ENCODE data around the gene GBX1.

Gene GBX1

DNA sequence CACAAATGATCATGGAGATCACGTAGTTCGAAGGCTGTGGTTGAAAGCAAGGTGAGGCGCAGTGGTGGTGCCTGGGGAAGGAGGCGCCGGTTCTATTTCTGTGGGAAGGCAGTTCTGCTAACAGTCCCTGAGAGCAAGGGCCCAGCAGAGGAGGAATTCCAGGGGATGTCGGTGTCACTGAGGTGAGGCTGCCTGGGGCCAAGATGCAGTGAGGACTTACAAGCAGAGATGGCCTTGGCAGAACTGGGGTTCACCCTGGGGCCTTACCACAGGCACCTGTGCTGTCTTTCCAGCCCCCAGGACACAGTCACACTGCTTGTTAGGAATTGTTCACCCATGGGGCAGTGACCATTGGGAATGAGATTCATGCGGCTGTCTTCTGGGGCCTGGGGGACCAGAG lies 26.7 kb downstream of the GBX1 start:
- no peak overlapping the region for H3K9ac ChIP-seq (ENCODE audit: low read depth, low read length, poor library complexity, severe bottlenecking)
- no peak for TF ChIP-seq CTCF (conservative IDR thresholded peaks at IDR 0.05; ENCODE audit: low read length)
- no peak for TF ChIP-seq EZH2phosphoT487 (IDR thresholded peaks at IDR 0.05; ENCODE audit: borderline replicate concordance)
- no peak overlapping the region for H3K4me2 ChIP-seq (ENCODE audit: low read depth, low read length, poor library complexity, severe bottlenecking)
- H3K36me3 ChIP-seq (ENCODE audit: insufficient read depth, low read length): peaks cover 19% of the 10 kb centered on the region; the same call in 1 of the 2 replicates
- H3K4me1 ChIP-seq (ENCODE audit: insufficient read depth, low read length, poor library complexity, severe bottlenecking): no peaks in the 10 kb centered on the region
- H3K4me3 ChIP-seq (ENCODE audit: low read length, poor library complexity, severe bottlenecking): no peak overlapping the region
- no peaks in the 10 kb centered on the region for H3F3A ChIP-seq (ENCODE audit: low read depth)
- no peaks in the 10 kb centered on the region for H3K9me2 ChIP-seq (replicated peaks; ENCODE audit: low read depth, low read length)
- H3K79me2 ChIP-seq (ENCODE audit: insufficient read depth, low read length): no peaks in the 10 kb centered on the region
- H4K20me1 ChIP-seq (ENCODE audit: insufficient read depth, low read length, poor library complexity, severe bottlenecking): no peaks in the 10 kb centered on the region
- no peaks in the 10 kb centered on the region for H3K27me3 ChIP-seq (ENCODE audit: insufficient read depth, low read length, poor library complexity, severe bottlenecking)
- H2AFZ ChIP-seq (ENCODE audit: low read length): no peak overlapping the region
- no peaks in the 10 kb centered on the region for H3K9me3 ChIP-seq (ENCODE audit: insufficient read depth, low read depth, low read length)

- Histone ChIP-seq H3K27me3 (ENCODE audit: insufficient read depth, low read length, poor library complexity, severe bottlenecking) (no peaks in the 10 kb centered on the region), H3K9ac (ENCODE audit: low read depth, low read length, poor library complexity, severe bottlenecking) (no peak overlapping the region), H3K9me3 (ENCODE audit: insufficient read depth, low read depth, low read length) (no peaks in the 10 kb centered on the region), H3K4me3 (ENCODE audit: low read length, poor library complexity, severe bottlenecking) (no peak overlapping the region), H3K4me2 (ENCODE audit: low read depth, low read length, poor library complexity, severe bottlenecking) (no peak overlapping the region), H3K79me2 (ENCODE audit: insufficient read depth, low read length) (no peaks in the 10 kb centered on the region), H3K9me2 (replicated peaks; ENCODE audit: low read depth, low read length) (no peaks in the 10 kb centered on the region), H3K4me1 (ENCODE audit: insufficient read depth, low read length, poor library complexity, severe bottlenecking) (no peaks in the 10 kb centered on the region), H2AFZ (ENCODE audit: low read length) (no peak overlapping the region), H3F3A (ENCODE audit: low read depth) (no peaks in the 10 kb centered on the region), H3K36me3 (ENCODE audit: insufficient read depth, low read length) (peaks cover 29% of the 10 kb centered on the region; the same call in 1 of the 2 replicates), H4K20me1 (ENCODE audit: insufficient read depth, low read length, poor library complexity, severe bottlenecking) (no peaks in the 10 kb centered on the region)
- TF ChIP-seq CTCF (conservative IDR thresholded peaks at IDR 0.05; ENCODE audit: low read length) (no peak), EZH2phosphoT487 (IDR thresholded peaks at IDR 0.05; ENCODE audit: borderline replicate concordance) (no peak)
Observed at GRCh38 chr7:151139791-151140190, 27.7 kb downstream of the GBX1 start.

DNA sequence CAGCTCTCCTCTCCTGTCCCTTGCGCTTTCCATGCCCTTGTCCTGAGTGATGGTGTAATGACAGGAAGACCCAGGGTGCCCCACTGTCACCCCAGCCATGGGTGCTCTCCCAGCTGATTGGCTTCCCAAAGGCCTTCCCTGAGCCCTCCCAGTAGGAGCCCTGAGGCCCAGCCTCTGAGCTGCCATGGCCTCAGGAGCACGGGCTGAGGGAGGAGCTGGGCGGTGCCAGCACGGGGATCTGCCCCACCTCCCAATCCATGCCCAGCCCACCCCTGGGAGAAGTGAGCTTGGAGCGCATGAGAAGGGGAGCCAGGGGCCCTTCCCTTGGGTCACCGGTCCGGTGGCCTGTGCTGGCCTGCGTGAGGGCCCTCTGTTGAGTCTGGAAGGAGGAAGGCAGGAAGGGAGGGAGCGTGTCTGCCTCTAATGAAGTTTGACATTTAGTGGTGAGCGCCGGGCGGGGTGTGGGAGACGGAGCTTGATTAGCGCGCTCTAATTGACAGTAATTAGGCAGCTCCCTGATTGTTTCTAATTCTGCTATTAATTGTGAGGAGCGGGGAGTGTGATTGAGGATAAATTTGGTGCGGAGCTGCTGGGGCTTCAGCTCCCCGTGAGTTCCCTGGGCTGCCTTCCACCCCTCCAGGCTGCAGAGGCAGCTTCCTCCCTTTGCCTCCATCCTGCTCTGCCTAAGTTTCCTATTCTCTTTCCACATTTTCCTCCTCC lies 28.3 kb downstream of the GBX1 start:
- TF ChIP-seq EZH2phosphoT487 (IDR thresholded peaks at IDR 0.05; ENCODE audit: borderline replicate concordance): no peak
- H3K4me2 ChIP-seq (ENCODE audit: low read depth, low read length, poor library complexity, severe bottlenecking): no peak overlapping the region
- H3K36me3 ChIP-seq (ENCODE audit: insufficient read depth, low read length): peaks cover 35% of the 10 kb centered on the region; the same call in 1 of the 2 replicates
- no peaks in the 10 kb centered on the region for H3F3A ChIP-seq (ENCODE audit: low read depth)
- no peak overlapping the region for H3K9ac ChIP-seq (ENCODE audit: low read depth, low read length, poor library complexity, severe bottlenecking)
- H2AFZ ChIP-seq (ENCODE audit: low read length): no peak overlapping the region
- H3K79me2 ChIP-seq (ENCODE audit: insufficient read depth, low read length): no peaks in the 10 kb centered on the region
- no peaks in the 10 kb centered on the region for H4K20me1 ChIP-seq (ENCODE audit: insufficient read depth, low read length, poor library complexity, severe bottlenecking)
- no peaks in the 10 kb centered on the region for H3K4me1 ChIP-seq (ENCODE audit: insufficient read depth, low read length, poor library complexity, severe bottlenecking)
- no peaks in the 10 kb centered on the region for H3K9me2 ChIP-seq (replicated peaks; ENCODE audit: low read depth, low read length)
- H3K4me3 ChIP-seq (ENCODE audit: low read length, poor library complexity, severe bottlenecking): no peak overlapping the region
- no peaks in the 10 kb centered on the region for H3K9me3 ChIP-seq (ENCODE audit: insufficient read depth, low read depth, low read length)
- no peaks in the 10 kb centered on the region for H3K27me3 ChIP-seq (ENCODE audit: insufficient read depth, low read length, poor library complexity, severe bottlenecking)

Data from Loucy (cell line).